HepG2 (cell line): Measurements from ENCODE around the gene LZTS2. TPM values are rescaled to one million over a fixed set of nuclear protein-coding genes. Genes with fewer than 3 reads are reported as not detected.

Experiments used
- BORCS8-MEF2B ChIP-seq: sonication (generic); formaldehyde crosslinking; IDR thresholded peaks from 2 replicates; pipeline ENCODE4 v1.8.0; 2022; ENCODE audit warnings: mild to moderate bottlenecking, missing genetic modification reagents
- CBFB ChIP-seq: sonication (generic); formaldehyde crosslinking; IDR thresholded peaks from 2 replicates; pipeline ENCODE4 v1.4.0; 2020; ENCODE audit warnings: missing genetic modification reagents
- CHD4 ChIP-seq: fragments of 200-600 bp; sonication (generic); IDR thresholded peaks from 2 replicates; pipeline ENCODE4 v1.7.0; 2017; ENCODE audit warnings: mild to moderate bottlenecking, low read length, borderline replicate concordance
- EZH2 ChIP-seq: conservative IDR thresholded peaks from 2 replicates; pipeline ENCODE4 v1.6.1; 2012; ENCODE audit warnings: mild to moderate bottlenecking, low read depth, low read length, moderate library complexity
- HDAC6 ChIP-seq: fragments of 200-600 bp; sonication (generic); IDR thresholded peaks from 2 replicates; pipeline ENCODE4 v1.7.0; 2017; ENCODE audit warnings: mild to moderate bottlenecking, antibody characterized with exemption, low read length, low read depth
- MBD4 ChIP-seq: IDR thresholded peaks from 2 replicates; pipeline ENCODE4 v1.6.1; 2012; ENCODE audit warnings: low read length, inconsistent platforms, borderline replicate concordance
- NFKB2 ChIP-seq: sonication (generic); formaldehyde crosslinking; IDR thresholded peaks from 2 replicates; pipeline ENCODE4 v1.4.0; 2020; ENCODE audit warnings: missing genetic modification reagents, borderline replicate concordance
- NR1H2 ChIP-seq: sonication (generic); formaldehyde crosslinking; IDR thresholded peaks from 2 replicates; pipeline ENCODE4 v1.8.1; 2022; ENCODE audit warnings: low read depth, missing genetic modification reagents, borderline replicate concordance
- RAD21 ChIP-seq: fragments of 450-650 bp; formaldehyde crosslinking; IDR thresholded peaks from 2 replicates; pipeline ENCODE4 v1.5.0; 2020; ENCODE audit warnings: mild to moderate bottlenecking
- REL ChIP-seq: sonication (generic); formaldehyde crosslinking; conservative IDR thresholded peaks from 2 replicates; pipeline ENCODE4 v1.8.0; 2022; ENCODE audit warnings: mild to moderate bottlenecking, missing genetic modification reagents, moderate library complexity
- SKI ChIP-seq: fragments of 450-650 bp; IDR thresholded peaks from one replicate; pipeline ENCODE4 v1.6.1; 2018; ENCODE audit warnings: mild to moderate bottlenecking; ENCODE audit not compliant: partially characterized antibody
- SRSF4 ChIP-seq: fragments of 200-400 bp; formaldehyde crosslinking; IDR thresholded peaks from one replicate; pipeline ENCODE4 v1.6.1; 2018; ENCODE audit warnings: mild to moderate bottlenecking, low read depth, low read length, moderate library complexity; ENCODE audit not compliant: poor library complexity, severe bottlenecking
- ZBTB26 ChIP-seq: IDR thresholded peaks from 2 replicates; pipeline ENCODE4 v1.6.1; 2016; ENCODE audit warnings: missing compliant biosample characterization, missing genetic modification reagents, borderline replicate concordance
- ZBTB37 ChIP-seq: sonication (generic); formaldehyde crosslinking; IDR thresholded peaks from 2 replicates; pipeline ENCODE4 v1.4.0; 2020; ENCODE audit warnings: mild to moderate bottlenecking, missing genetic modification reagents
- ZNF136 ChIP-seq: sonication (generic); formaldehyde crosslinking; IDR thresholded peaks from 2 replicates; pipeline ENCODE4 v1.8.1; 2022; ENCODE audit warnings: low read depth, mild to moderate bottlenecking, moderate library complexity, missing genetic modification reagents
- ZNF337 ChIP-seq: sonication (generic); formaldehyde crosslinking; IDR thresholded peaks from 2 replicates; pipeline ENCODE4 v1.5.1; 2020; ENCODE audit warnings: missing genetic modification reagents, low read depth, mild to moderate bottlenecking, borderline replicate concordance
- ZNF34 ChIP-seq: sonication (generic); formaldehyde crosslinking; IDR thresholded peaks from 2 replicates; pipeline ENCODE4 v1.4.0; 2020; ENCODE audit warnings: mild to moderate bottlenecking, missing genetic modification reagents, borderline replicate concordance
- ZNF546 ChIP-seq: sonication (generic); formaldehyde crosslinking; conservative IDR thresholded peaks from 2 replicates; pipeline ENCODE4 v1.8.1; 2023; ENCODE audit warnings: mild to moderate bottlenecking, missing genetic modification reagents
- ZNF567 ChIP-seq: sonication (generic); formaldehyde crosslinking; IDR thresholded peaks from 2 replicates; pipeline ENCODE4 v1.8.1; 2023; ENCODE audit warnings: mild to moderate bottlenecking, missing genetic modification reagents, borderline replicate concordance
- ZNF773 ChIP-seq: sonication (generic); formaldehyde crosslinking; IDR thresholded peaks from 2 replicates; pipeline ENCODE4 v1.4.0; 2020; ENCODE audit warnings: missing genetic modification reagents, borderline replicate concordance
- ZNF878 ChIP-seq: sonication (generic); formaldehyde crosslinking; IDR thresholded peaks from 2 replicates; pipeline ENCODE4 v1.8.1; 2023; ENCODE audit warnings: mild to moderate bottlenecking, missing genetic modification reagents, moderate library complexity
- polyA plus RNA-seq, 8 experiments: library from polyadenylated mRNA; depleted of rRNA in 3 of 8; stranded (reverse) in 7 of 8; unstranded in 1 of 8; fragments of >200 nt; fragmentation: Illumina TruSeq in 4 of 8; extraction: Trizol in 4 of 8; gene quantifications; 2 replicates each; pipeline versions ENCODE4 v1.2.1 to v1.2.3, GENCODE V29; 2011 to 2016; ENCODE audit warnings: low read depth in 4 of 8, missing spikeins in 1 of 8, mixed read lengths in 1 of 8; ENCODE audit not compliant: insufficient read depth in 1 of 8
- total RNA-seq, 5 experiments: library from RNA; depleted of rRNA; stranded (reverse); fragments of >200 nt; fragmentation: Illumina TruSeq; extraction: Trizol; gene quantifications; 2 replicates each; pipeline ENCODE4 v1.2.3, GENCODE V29; 2016; ENCODE audit warnings: low read depth in 1 of 5
- TF ChIP-seq, protein P1 (sequence below): sonication (generic); formaldehyde crosslinking; IDR thresholded peaks from 2 replicates; pipeline ENCODE4 v1.5.1; 2020; ENCODE audit warnings: mild to moderate bottlenecking, moderate library complexity, missing genetic modification reagents

The LZTS2 gene
- total and polyA plus RNA-seq, 2 of the 13 experiments (the other 11 are each of a cell fraction or from before 2014, with no cell fraction given): 43.6 to 65.6 TPM

DNA sequence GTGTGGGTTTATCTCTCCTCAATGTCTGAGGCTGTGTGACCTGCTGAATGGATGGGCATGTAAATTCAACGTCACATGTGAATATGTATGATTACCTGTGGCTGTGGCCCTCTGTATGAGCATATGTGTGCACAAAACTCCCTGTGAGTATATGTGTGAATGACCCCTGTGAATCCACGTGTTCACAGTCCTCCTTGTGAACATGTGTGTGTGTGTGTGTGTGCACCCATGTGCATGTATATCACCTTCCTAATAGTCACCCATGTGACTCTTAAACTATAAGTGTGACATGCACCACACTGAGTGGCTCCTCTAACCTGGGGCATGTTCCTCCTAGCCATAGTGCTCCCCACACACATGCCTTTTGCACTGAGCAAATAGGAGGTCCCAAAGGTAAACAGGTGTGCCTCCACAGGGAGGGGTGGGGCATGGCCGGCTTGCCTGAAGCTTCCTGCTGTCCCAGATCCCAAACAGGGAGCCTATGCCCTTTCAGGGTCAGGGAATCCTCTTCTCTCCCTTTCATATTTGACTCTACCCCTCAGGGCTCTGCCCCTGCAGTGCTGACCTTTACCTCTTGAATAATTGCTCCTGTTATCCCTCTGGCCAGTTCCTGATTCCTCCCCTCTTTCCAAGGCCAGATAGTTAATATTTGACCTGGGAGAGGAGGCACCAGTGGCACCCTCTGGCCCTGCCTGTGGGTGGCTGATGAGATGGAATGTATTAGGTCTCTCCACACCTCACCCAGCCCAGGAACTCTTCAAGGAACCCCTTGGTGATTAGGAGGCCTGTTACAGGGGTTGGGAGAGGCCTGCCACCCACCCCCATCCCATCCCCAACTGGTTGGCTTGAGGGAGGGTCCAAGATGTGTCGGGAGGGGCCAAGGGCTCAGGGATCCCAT lies 28.4 kb upstream of the LZTS2 start (continued):
- TF ChIP-seq ZNF773 (CRISPR knock-in tag): no peak
- TF ChIP-seq CHD4: peak; percentile 31; the same call in 1 of the 2 replicates
- TF ChIP-seq RAD21 (CRISPR knock-in tag): peak; percentile 28
- no peak for TF ChIP-seq SRSF4
- TF ChIP-seq HDAC6: no peak
- 0 out of 2 replicates have a peak, but pooled peaks have one; percentile 33 for TF ChIP-seq ZBTB26 (CRISPR knock-in tag)
- TF ChIP-seq EZH2: no peak
- no peak for TF ChIP-seq ZNF567
- TF ChIP-seq ZNF337 (CRISPR knock-in tag): 0 out of 2 replicates have a peak, but pooled peaks have one; percentile 41
- no peak for TF ChIP-seq BORCS8-MEF2B (CRISPR knock-in tag)
- TF ChIP-seq ZNF878 (CRISPR knock-in tag): peak; percentile 96
- peak; percentile 53; the same call in 1 of the 2 replicates for TF ChIP-seq NFKB2 (CRISPR knock-in tag)
- TF ChIP-seq CBFB (CRISPR knock-in tag): no peak
- TF ChIP-seq, protein P1, sequence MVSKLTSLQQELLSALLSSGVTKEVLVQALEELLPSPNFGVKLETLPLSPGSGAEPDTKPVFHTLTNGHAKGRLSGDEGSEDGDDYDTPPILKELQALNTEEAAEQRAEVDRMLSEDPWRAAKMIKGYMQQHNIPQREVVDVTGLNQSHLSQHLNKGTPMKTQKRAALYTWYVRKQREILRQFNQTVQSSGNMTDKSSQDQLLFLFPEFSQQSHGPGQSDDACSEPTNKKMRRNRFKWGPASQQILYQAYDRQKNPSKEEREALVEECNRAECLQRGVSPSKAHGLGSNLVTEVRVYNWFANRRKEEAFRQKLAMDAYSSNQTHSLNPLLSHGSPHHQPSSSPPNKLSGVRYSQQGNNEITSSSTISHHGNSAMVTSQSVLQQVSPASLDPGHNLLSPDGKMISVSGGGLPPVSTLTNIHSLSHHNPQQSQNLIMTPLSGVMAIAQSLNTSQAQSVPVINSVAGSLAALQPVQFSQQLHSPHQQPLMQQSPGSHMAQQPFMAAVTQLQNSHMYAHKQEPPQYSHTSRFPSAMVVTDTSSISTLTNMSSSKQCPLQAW (CRISPR knock-in tag): peak; percentile 98
- no peak for TF ChIP-seq SKI
- TF ChIP-seq NR1H2 (CRISPR knock-in tag): no peak
- TF ChIP-seq MBD4: no peak
- TF ChIP-seq ZNF34 (CRISPR knock-in tag): no peak
- TF ChIP-seq ZNF136: 0 out of 2 replicates have a peak, but pooled peaks have one; percentile 83
- no peak for TF ChIP-seq ZBTB37 (CRISPR knock-in tag)
- no peak for TF ChIP-seq ZNF546 (CRISPR knock-in tag)
- peak; percentile 72; the same call in 1 of the 2 replicates for TF ChIP-seq REL (CRISPR knock-in tag)
